ENCODE results near the gene AIPL1. TPM values are rescaled to one million over a fixed set of nuclear protein-coding genes. Genes with fewer than 3 reads are reported as not detected.
"Not testable (repeated sequence)": the region's sequence is repeated elsewhere in the genome, so short reads cannot be mapped to it uniquely, and the experiment has no call there.

The AIPL1 gene
- polyA plus RNA-seq (2013, experiment 1 of 2), result 0.07 TPM
- 0.08 TPM for polyA plus RNA-seq (2013, experiment 2 of 2)

GRCh38 chr17:6435051-6435450 lies at the start of gene AIPL1:
AIPL1 (minus strand) TSS chr17:6435121; CDS start chr17:6435104, 17 bp downstream.
- DNase-seq, result no peak
- Histone ChIP-seq H3K79me2 (ENCODE audit: control insufficient read depth, insufficient read depth, low read length) (no peaks in the 10 kb centered on the region), H2BK120ac (ENCODE audit: low read depth, low read length) (no peak within 1 kb of the TSS), H3K4me2 (ENCODE audit: low read length) (no peak within 1 kb of the TSS), H4K5ac (ENCODE audit: low read length) (no peak within 1 kb of the TSS), H2AK5ac (ENCODE audit: low read length) (no peak within 1 kb of the TSS), H3K27ac (ENCODE audit: low read depth, low read length) (no peak within 1 kb of the TSS), H4K8ac (ENCODE audit: low read depth, low read length) (no peak within 1 kb of the TSS), H3K9ac (ENCODE audit: low read length) (no peak within 1 kb of the TSS), H3K18ac (ENCODE audit: low read length) (no peak within 1 kb of the TSS), H3K56ac (ENCODE audit: low read length) (peak within 1 kb of the TSS; percentile 42), H2BK15ac (replicated peaks; ENCODE audit: low read depth) (no peak within 1 kb of the TSS), H3K4ac (ENCODE audit: low read depth, low read length) (no peak within 1 kb of the TSS), H2BK5ac (ENCODE audit: low read length) (no peak within 1 kb of the TSS), H3K23ac (ENCODE audit: low read length) (no peak within 1 kb of the TSS), H3K4me3 (ENCODE audit: low read length) (no peak within 1 kb of the TSS), H3K36me3 (ENCODE audit: control insufficient read depth, insufficient read depth, low read length) (no peaks in the 10 kb centered on the region), H3K79me1 (ENCODE audit: low read length) (no peaks in the 10 kb centered on the region), H3K4me1 (ENCODE audit: control insufficient read depth, low read depth, low read length) (no peaks in the 10 kb centered on the region), H3K27me3 (ENCODE audit: insufficient read depth, low read length, poor library complexity) (no peaks in the 10 kb centered on the region)
- no CpG with 5 or more reads among the region's 16 CpGs for WGBS (ENCODE audit: extremely low coverage, insufficient coverage, low lambda C conversion rate)

GRCh38 chr17:6483507-6483906 lies 48.6 kb upstream of the AIPL1 start:
- Histone ChIP-seq H3K79me2 (ENCODE audit: control insufficient read depth, insufficient read depth, low read length) (no peaks in the 10 kb centered on the region), H3K36me3 (ENCODE audit: control insufficient read depth, insufficient read depth, low read length) (no peaks in the 10 kb centered on the region), H3K18ac (ENCODE audit: low read length) (no peak overlapping the region), H3K4me1 (ENCODE audit: control insufficient read depth, low read depth, low read length) (no peaks in the 10 kb centered on the region), H3K79me1 (ENCODE audit: low read length) (no peaks in the 10 kb centered on the region), H3K9ac (ENCODE audit: low read length) (no peak overlapping the region), H3K4ac (ENCODE audit: low read depth, low read length) (no peak overlapping the region), H3K27ac (ENCODE audit: low read depth, low read length) (no peak overlapping the region), H4K8ac (ENCODE audit: low read depth, low read length) (no peak overlapping the region), H2BK15ac (replicated peaks; ENCODE audit: low read depth) (no peak overlapping the region), H3K23ac (ENCODE audit: low read length) (no peak overlapping the region), H4K5ac (ENCODE audit: low read length) (no peak overlapping the region), H2BK5ac (ENCODE audit: low read length) (no peak overlapping the region), H2BK120ac (ENCODE audit: low read depth, low read length) (no peak overlapping the region), H2AK5ac (ENCODE audit: low read length) (no peak overlapping the region), H3K56ac (ENCODE audit: low read length) (no peak overlapping the region), H3K4me2 (ENCODE audit: low read length) (no peak overlapping the region), H3K4me3 (ENCODE audit: low read length) (no peak overlapping the region), H3K27me3 (ENCODE audit: insufficient read depth, low read length, poor library complexity) (no peaks in the 10 kb centered on the region)
- DNase-seq, result no peak
- WGBS (ENCODE audit: extremely low coverage, insufficient coverage, low lambda C conversion rate), result no CpG with 5 or more reads among the region's 16 CpGs

GRCh38 chr17:6482796-6483195 lies 47.9 kb upstream of the AIPL1 start:
- H2BK120ac ChIP-seq (ENCODE audit: low read depth, low read length); H4K8ac ChIP-seq (ENCODE audit: low read depth, low read length); H4K5ac ChIP-seq (ENCODE audit: low read length); H2BK5ac ChIP-seq (ENCODE audit: low read length); H3K23ac ChIP-seq (ENCODE audit: low read length); H3K4me3 ChIP-seq (ENCODE audit: low read length); DNase-seq; H3K4me2 ChIP-seq (ENCODE audit: low read length); H2BK15ac ChIP-seq (replicated peaks; ENCODE audit: low read depth); H3K56ac ChIP-seq (ENCODE audit: low read length); H3K79me2 ChIP-seq (ENCODE audit: control insufficient read depth, insufficient read depth, low read length); H3K79me1 ChIP-seq (ENCODE audit: low read length); H3K9ac ChIP-seq (ENCODE audit: low read length); H2AK5ac ChIP-seq (ENCODE audit: low read length); H3K4ac ChIP-seq (ENCODE audit: low read depth, low read length); H3K18ac ChIP-seq (ENCODE audit: low read length); H3K27me3 ChIP-seq (ENCODE audit: insufficient read depth, low read length, poor library complexity); H3K27ac ChIP-seq (ENCODE audit: low read depth, low read length); H3K4me1 ChIP-seq (ENCODE audit: control insufficient read depth, low read depth, low read length); H3K36me3 ChIP-seq (ENCODE audit: control insufficient read depth, insufficient read depth, low read length): not testable (repeated sequence)
- no CpG with 5 or more reads among the region's 10 CpGs for WGBS (ENCODE audit: extremely low coverage, insufficient coverage, low lambda C conversion rate)

GRCh38 chr17:6482105-6482455 lies 47.2 kb upstream of the AIPL1 start:
- no peak overlapping the region for H2BK15ac ChIP-seq (replicated peaks; ENCODE audit: low read depth)
- H3K4me3 ChIP-seq (ENCODE audit: low read length), result no peak overlapping the region
- H2BK120ac ChIP-seq (ENCODE audit: low read depth, low read length), result no peak overlapping the region
- H3K4me1 ChIP-seq (ENCODE audit: control insufficient read depth, low read depth, low read length), result no peaks in the 10 kb centered on the region
- H2AK5ac ChIP-seq (ENCODE audit: low read length), result no peak overlapping the region
- H3K4ac ChIP-seq (ENCODE audit: low read depth, low read length), result no peak overlapping the region
- H3K27ac ChIP-seq (ENCODE audit: low read depth, low read length), result no peak overlapping the region
- H3K4me2 ChIP-seq (ENCODE audit: low read length), result no peak overlapping the region
- no peaks in the 10 kb centered on the region for H3K79me2 ChIP-seq (ENCODE audit: control insufficient read depth, insufficient read depth, low read length)
- no peak overlapping the region for H3K56ac ChIP-seq (ENCODE audit: low read length)
- DNase-seq, result no peak
- H3K9ac ChIP-seq (ENCODE audit: low read length), result no peak overlapping the region
- no peak overlapping the region for H3K18ac ChIP-seq (ENCODE audit: low read length)
- no peaks in the 10 kb centered on the region for H3K36me3 ChIP-seq (ENCODE audit: control insufficient read depth, insufficient read depth, low read length)
- WGBS (ENCODE audit: extremely low coverage, insufficient coverage, low lambda C conversion rate), result no CpG with 5 or more reads among the region's 6 CpGs
- no peak overlapping the region for H2BK5ac ChIP-seq (ENCODE audit: low read length)
- H3K79me1 ChIP-seq (ENCODE audit: low read length), result no peaks in the 10 kb centered on the region
- no peaks in the 10 kb centered on the region for H3K27me3 ChIP-seq (ENCODE audit: insufficient read depth, low read length, poor library complexity)
- no peak overlapping the region for H4K8ac ChIP-seq (ENCODE audit: low read depth, low read length)
- no peak overlapping the region for H4K5ac ChIP-seq (ENCODE audit: low read length)
- no peak overlapping the region for H3K23ac ChIP-seq (ENCODE audit: low read length)

- H3K18ac ChIP-seq (ENCODE audit: low read length), result no peak overlapping the region
- H2BK15ac ChIP-seq (replicated peaks; ENCODE audit: low read depth), result no peak overlapping the region
- H3K27me3 ChIP-seq (ENCODE audit: insufficient read depth, low read length, poor library complexity), result no peaks in the 10 kb centered on the region
- no peak overlapping the region for H3K4ac ChIP-seq (ENCODE audit: low read depth, low read length)
- no peaks in the 10 kb centered on the region for H3K36me3 ChIP-seq (ENCODE audit: control insufficient read depth, insufficient read depth, low read length)
- no peaks in the 10 kb centered on the region for H3K4me1 ChIP-seq (ENCODE audit: control insufficient read depth, low read depth, low read length)
- H2BK120ac ChIP-seq (ENCODE audit: low read depth, low read length), result no peak overlapping the region
- WGBS (ENCODE audit: extremely low coverage, insufficient coverage, low lambda C conversion rate), result no CpG with 5 or more reads among the region's 9 CpGs
- H3K79me1 ChIP-seq (ENCODE audit: low read length), result no peaks in the 10 kb centered on the region
- H4K8ac ChIP-seq (ENCODE audit: low read depth, low read length), result no peak overlapping the region
- no peak overlapping the region for H3K4me3 ChIP-seq (ENCODE audit: low read length)
- no peaks in the 10 kb centered on the region for H3K79me2 ChIP-seq (ENCODE audit: control insufficient read depth, insufficient read depth, low read length)
- no peak overlapping the region for H2BK5ac ChIP-seq (ENCODE audit: low read length)
- no peak overlapping the region for H2AK5ac ChIP-seq (ENCODE audit: low read length)
- H4K5ac ChIP-seq (ENCODE audit: low read length), result no peak overlapping the region
- DNase-seq, result no peak
- no peak overlapping the region for H3K4me2 ChIP-seq (ENCODE audit: low read length)
- no peak overlapping the region for H3K23ac ChIP-seq (ENCODE audit: low read length)
- no peak overlapping the region for H3K27ac ChIP-seq (ENCODE audit: low read depth, low read length)
- no peak overlapping the region for H3K9ac ChIP-seq (ENCODE audit: low read length)
- H3K56ac ChIP-seq (ENCODE audit: low read length), result no peak overlapping the region
Measured at GRCh38 chr17:6480303-6480675, 45.4 kb upstream of the AIPL1 start.

GRCh38 chr17:6479622-6480302 lies 44.8 kb upstream of the AIPL1 start:
- Histone ChIP-seq H3K4me1 (ENCODE audit: control insufficient read depth, low read depth, low read length) (no peaks in the 10 kb centered on the region), H3K27ac (ENCODE audit: low read depth, low read length) (no peak overlapping the region)

More at GRCh38 chr17:6479622-6480302, 44.8 kb upstream of the AIPL1 start:
- peak overlapping the region; percentile 6 for H3K56ac ChIP-seq (ENCODE audit: low read length)
- H2BK15ac ChIP-seq (replicated peaks; ENCODE audit: low read depth), result no peak overlapping the region
- no peaks in the 10 kb centered on the region for H3K36me3 ChIP-seq (ENCODE audit: control insufficient read depth, insufficient read depth, low read length)
- H2AK5ac ChIP-seq (ENCODE audit: low read length), result no peak overlapping the region
- H3K79me2 ChIP-seq (ENCODE audit: control insufficient read depth, insufficient read depth, low read length), result no peaks in the 10 kb centered on the region
- no peaks in the 10 kb centered on the region for H3K27me3 ChIP-seq (ENCODE audit: insufficient read depth, low read length, poor library complexity)
- WGBS (ENCODE audit: extremely low coverage, insufficient coverage, low lambda C conversion rate), result no CpG with 5 or more reads among the region's 13 CpGs
- no peak overlapping the region for H3K4ac ChIP-seq (ENCODE audit: low read depth, low read length)
- H3K18ac ChIP-seq (ENCODE audit: low read length), result no peak overlapping the region
- no peak overlapping the region for H4K8ac ChIP-seq (ENCODE audit: low read depth, low read length)
- H3K9ac ChIP-seq (ENCODE audit: low read length), result no peak overlapping the region
- no peak overlapping the region for H2BK120ac ChIP-seq (ENCODE audit: low read depth, low read length)
- no peak overlapping the region for H4K5ac ChIP-seq (ENCODE audit: low read length)
- H3K4me3 ChIP-seq (ENCODE audit: low read length), result no peak overlapping the region
- DNase-seq, result peak; percentile 37
- no peak overlapping the region for H3K23ac ChIP-seq (ENCODE audit: low read length)
- H2BK5ac ChIP-seq (ENCODE audit: low read length), result no peak overlapping the region
- H3K4me2 ChIP-seq (ENCODE audit: low read length), result no peak overlapping the region
- no peaks in the 10 kb centered on the region for H3K79me1 ChIP-seq (ENCODE audit: low read length)
